Measurements from ENCODE around the gene FAM216A. TPM values are rescaled to one million over a fixed set of nuclear protein-coding genes. Genes with fewer than 3 reads are reported as not detected.
"Not testable (repeated sequence)": the region's sequence is repeated elsewhere in the genome, so short reads cannot be mapped to it uniquely, and the experiment has no call there.

Gene FAM216A
- total RNA-seq, 1 donor from 2014 or later = 7.1 TPM

DNA sequence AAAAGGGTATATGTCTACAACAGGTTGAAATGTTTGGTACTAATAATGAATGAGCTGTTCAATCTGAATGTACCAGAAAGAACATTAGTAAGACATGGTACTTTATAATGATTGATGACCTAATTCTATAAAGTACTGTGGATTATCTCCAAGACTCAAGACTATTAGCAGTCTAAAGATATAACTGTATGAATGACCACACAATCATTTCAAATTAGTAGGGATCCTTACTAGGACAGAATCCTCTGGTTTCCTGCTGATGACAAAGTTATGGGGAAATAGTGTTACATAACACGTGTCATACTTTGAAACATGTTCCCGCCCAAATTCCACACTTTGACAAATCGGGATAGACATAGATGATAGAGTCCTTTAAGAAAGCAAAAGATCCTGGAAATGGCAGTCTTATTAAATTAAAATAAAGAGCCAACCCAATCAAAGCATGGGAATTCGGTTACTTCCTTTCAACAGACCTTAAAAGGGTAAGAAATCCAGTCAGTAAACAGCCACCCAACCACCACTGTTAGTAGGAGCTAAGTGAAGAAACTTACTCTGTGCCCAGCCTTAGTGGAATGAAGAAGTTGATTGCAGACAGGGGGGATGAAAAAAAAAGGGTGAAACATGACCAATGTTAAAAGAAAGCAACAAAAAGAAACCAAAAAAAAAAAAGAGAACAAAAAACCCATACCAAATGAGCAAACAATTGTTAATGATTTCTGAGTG lies 30.5 kb downstream of the FAM216A start:
- DNase-seq (ENCODE audit: extremely low read depth, low read depth, low spot score) = no peak

DNA sequence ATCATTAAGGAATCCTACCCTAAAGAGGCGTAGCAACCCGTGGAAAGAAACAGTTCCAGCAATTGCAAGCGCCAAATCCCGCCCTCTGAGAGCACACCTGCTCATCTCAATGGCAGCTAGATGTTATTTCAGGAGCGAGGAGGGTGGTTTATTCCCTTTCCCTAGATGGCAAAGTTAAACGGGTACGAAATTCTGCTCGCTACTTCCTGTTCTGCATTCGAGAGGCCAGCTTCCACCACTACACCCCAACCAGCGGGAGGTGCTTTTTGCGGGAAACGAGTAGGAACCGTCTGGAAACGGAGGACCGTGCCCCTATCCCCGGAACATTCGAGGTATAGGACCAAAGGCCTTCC lies 32.7 kb downstream of the FAM216A start:
- no peak for DNase-seq (ENCODE audit: extremely low read depth, low read depth, low spot score)

- DNase-seq (ENCODE audit: extremely low read depth, low read depth, low spot score) = peak; percentile 75
Measured at GRCh38 chr12:110501752-110502738, 33.4 kb downstream of the FAM216A start, which contains the start of the genes RAD9B and VPS29. RAD9B (plus strand) TSS chr12:110502331; CDS start chr12:110502338, 7 bp downstream. VPS29 (minus strand) TSS chr12:110502111; CDS start chr12:110502051, 60 bp downstream.

DNA sequence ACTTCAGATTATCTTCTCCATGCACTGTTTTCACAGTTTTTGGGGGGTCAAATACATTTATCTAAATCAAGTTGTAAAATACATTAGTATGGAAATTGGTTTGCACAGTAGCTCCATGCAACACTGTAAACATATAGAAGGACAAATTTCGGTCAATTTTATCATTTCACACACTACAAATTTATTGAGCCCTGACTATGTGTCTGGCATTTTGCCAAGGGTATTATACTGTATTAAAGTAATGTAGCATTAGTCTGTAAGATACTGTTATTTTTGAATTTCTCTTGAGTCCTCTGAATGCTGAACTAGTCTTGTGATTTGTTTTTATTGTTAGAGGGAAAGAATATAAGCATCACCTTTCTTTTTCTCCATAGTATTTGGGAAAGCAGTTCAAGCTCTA lies 34.8 kb downstream of the FAM216A start:
- DNase-seq (ENCODE audit: extremely low read depth, low read depth, low spot score) = no peak

DNA sequence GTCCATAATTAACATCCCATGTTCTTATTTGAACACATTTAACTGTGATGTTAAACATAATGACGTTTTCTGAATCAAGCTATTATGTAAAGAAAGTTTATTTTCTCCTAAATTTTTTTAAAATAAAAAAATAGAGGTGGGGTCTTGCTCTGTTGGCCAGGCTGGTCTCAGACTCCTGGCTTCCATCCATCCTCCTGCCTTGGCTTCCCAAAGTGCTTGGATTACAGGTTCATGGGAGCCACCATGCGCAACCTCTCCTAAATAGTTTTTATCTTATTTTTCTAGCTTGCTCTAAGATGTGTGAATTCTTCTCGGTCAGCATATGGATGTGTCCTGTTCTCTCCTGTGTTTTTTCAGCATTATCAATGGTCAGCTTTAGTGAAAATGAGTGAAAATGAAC lies 36.7 kb downstream of the FAM216A start:
- no peak for DNase-seq (ENCODE audit: extremely low read depth, low read depth, low spot score)

GRCh38 chr12:110508071-110508586 lies 39.5 kb downstream of the FAM216A start:
- no peak for DNase-seq (ENCODE audit: extremely low read depth, low read depth, low spot score)

DNA sequence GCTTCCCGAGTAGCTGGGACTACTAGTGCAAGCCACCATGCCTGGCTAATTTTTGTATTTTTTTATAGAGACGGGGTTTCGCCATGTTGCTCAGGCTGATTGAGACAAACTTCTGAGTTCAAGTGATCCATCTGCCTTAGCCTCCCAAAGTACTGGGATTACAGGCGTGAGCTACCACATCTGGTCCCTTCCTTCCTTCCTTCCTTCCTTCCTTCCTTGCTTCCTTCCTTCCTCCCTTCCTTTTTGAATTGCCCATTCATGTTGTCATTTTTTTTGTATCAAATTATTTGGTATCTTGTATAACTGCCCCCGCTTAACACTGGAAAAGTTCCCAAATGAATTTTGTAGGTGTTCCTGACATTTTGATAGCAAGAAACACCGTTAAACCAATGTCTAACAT lies 45.2 kb downstream of the FAM216A start:
- no peak for DNase-seq (ENCODE audit: extremely low read depth, low read depth, low spot score)

GRCh38 chr12:110514363-110514762 lies 45.7 kb downstream of the FAM216A start:
- DNase-seq (ENCODE audit: extremely low read depth, low read depth, low spot score) = no peak

GRCh38 chr12:110516995-110517394 lies 48.4 kb downstream of the FAM216A start:
- DNase-seq (ENCODE audit: extremely low read depth, low read depth, low spot score) = no peak

DNA sequence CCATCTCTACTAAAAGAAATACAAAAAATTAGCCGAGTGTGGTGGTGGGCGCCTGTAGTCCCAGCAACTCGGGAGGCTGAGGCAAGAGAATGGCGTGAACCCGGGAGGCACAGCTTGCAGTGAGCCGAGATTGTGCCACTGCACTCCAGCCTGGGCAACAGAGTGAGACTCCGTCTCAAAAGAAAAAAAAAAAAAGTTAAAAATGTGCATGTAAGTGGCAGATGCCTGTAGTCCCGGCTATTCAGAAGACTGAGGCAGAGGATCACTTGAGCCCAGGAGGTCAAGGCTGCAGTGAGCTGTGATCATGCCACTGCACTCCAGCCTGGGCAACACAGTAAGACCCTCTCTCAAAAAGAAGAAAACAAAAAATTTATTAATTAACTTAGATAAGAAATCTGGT lies 49.4 kb downstream of the FAM216A start:
- not testable (repeated sequence) for DNase-seq (ENCODE audit: extremely low read depth, low read depth, low spot score)

DNA sequence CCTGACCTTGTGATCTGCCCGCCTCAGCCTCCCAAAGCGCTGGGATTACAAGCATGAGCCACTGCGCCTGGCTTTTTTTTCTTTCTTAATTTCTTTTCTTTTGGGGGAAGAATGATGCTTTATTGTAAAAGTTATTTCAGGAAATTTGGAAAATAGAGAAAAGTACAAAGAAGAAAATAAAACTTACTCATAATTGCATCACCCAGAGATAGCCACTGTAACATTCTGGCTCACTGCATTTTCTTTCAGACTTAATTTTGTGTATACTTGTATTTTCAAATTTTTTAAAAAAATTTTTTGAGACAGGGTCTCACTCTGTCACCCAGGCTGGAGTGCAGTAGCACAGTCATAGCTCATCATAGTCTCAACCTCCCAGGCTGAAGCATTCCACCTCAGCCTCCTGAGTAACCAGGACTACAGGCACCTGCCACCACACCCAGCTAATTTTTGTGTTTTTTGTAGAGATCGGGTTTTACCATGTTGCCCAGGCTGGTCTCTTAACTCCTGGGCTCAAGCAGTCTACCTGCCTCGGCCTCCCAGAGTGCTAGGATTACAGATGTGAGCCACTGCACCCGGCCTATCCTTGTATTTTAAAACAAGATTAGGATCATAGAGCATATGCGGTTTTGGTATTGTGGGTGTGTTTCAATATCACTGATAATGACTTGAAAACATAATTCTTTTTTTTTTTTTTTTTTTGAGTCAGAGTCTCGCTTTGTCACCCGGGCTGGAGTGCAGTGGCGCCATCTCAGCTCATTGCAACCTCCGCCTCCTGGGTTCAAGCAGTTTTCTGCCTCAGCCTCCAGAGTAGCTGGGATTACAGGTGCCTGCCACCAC lies 52.4 kb downstream of the FAM216A start:
- not testable (repeated sequence) for DNase-seq (ENCODE audit: extremely low read depth, low read depth, low spot score)

- no peak for DNase-seq (ENCODE audit: extremely low read depth, low read depth, low spot score)
Measured at GRCh38 chr12:110528277-110528839, 59.7 kb downstream of the FAM216A start.

DNA sequence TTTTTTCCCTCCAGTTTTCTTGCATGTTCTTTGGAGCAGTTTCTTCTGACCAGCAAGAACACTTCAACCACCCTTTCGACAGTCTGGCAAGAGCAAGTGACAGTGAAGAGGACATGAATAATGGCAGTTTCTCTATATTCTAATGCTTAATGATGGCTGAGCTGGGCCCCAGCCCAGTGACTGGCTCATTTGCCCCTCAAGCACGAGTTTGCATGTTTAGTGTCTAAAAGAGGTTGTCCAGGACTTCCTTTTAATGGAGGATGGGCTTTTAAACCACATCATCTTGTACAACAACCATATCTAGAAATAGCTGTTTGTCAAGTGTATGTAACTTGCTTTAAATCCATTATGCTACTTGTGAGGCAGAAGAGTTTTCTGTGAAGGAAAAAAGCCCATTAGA lies 61.9 kb downstream of the FAM216A start:
- DNase-seq (ENCODE audit: extremely low read depth, low read depth, low spot score) = no peak

DNA sequence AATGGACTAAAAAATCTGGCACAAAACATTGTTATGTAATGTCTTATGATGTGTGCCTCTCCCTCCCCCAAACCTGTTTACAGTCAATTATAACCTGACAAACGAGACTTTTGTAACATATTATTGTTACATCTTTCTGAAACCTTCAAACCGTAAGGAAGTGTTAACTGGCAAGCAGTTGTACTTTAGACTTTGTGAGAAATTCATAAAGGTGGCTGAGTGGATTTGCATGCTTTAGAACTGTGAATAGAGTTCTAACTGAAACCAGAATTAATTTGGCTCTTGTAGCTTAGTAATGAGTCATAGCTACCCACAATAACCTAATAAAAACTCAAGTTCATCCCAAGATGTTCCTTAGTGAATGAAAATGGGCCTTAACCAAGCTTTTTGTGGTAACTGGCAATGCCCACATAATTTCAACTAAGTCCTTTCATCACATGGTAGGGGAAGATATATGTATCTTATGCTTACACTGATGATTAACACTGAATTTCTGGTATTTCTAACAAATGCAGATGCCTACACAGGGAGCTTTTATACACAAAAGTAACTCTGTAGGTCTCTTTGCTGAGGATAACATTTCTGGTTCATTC lies 63.2 kb downstream of the FAM216A start:
- no peak for DNase-seq (ENCODE audit: extremely low read depth, low read depth, low spot score)

DNA sequence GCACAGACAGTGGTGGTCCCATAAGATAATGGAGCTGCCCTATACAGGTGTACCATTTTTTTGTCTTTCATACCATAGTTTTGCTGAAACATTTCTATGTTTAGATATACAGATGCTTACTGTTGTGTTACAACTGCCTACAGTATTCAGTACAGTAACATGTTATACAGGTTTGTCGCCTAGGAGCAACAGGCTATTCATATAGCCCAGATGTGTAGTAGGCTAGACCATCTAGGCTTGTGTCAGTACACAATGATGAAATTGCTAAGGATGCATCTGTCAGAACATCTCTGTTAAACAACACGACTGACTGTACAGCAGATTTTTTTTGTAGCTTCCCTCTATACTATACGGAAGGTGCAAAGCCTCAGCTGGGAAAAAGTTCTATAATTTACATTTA lies 64.0 kb downstream of the FAM216A start:
- no peak for DNase-seq (ENCODE audit: extremely low read depth, low read depth, low spot score)

DNA sequence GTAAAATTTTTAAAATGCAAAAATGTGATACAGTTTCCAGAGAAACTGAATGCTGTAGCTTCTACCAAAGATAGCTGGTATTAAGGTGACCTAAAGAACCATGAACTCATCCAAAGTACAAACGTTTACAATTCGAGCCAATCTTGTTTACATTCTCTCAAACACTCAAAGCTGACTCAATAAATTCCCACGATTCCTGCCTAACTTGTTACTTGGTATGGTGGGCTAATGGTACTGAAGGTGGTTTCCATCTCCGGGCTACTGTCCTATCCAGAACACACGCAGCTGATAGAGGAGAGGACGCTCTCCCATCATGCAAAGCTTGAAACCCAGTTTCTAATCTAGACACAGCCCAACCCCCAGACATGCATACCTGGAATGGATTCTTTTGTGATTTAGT lies 65.0 kb downstream of the FAM216A start:
- no peak for DNase-seq (ENCODE audit: extremely low read depth, low read depth, low spot score)

DNA sequence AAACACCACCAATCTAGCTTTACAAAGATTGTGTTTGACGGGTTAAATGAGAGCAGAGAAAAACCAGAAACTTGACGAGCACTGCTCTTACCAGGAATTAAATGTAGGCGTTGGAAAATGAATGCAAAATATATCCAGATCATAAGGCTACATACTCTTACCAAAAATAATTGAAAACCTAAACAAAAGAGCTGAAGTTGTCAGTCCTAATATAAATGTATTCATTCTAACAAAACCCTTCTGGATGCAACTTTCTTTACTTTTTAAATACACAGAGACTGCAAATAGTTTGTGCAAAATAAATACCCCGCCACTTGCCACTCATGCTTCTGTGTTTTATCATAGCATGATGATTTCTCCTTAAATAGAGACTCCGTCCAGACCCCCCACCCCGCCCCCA lies 66.2 kb downstream of the FAM216A start:
- DNase-seq (ENCODE audit: extremely low read depth, low read depth, low spot score) = no peak

DNA sequence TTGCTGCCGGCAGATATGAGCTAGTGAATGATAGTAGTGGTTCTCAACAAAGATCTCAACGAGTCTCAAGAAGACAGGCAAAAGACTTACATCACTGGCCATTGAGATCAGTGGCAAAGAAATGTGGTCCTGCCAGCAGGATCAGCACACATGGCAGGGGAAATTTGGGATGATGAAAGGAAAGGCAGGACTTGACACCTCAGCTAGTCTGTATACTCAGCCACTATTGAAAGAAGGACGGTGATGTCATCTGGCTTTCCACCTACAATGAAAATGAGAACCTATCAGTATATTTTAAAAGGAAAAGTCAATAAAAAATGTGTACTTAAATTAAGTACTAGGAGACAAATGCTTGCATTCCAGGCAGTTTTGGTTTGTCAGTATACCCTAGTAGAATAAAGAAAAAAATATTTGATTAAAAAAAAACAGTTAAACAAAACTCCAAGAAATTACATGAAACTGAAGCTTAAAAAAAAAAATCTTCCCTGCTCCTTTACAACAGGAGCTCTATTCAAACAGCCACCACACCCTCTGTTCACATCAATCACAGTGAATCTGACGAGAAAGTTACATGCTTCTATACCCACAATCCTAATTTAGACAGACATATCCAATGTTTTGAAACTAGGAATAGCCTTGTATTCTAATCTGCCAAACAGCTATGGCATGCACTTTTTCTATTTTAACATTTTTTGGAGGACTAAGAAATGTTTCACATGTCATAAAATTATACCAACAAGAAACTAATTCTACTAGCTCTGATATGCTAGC lies 68.4 kb downstream of the FAM216A start:
- DNase-seq (ENCODE audit: extremely low read depth, low read depth, low spot score) = no peak

Measured in glomerular endothelial cell (primary cell).